ENCODE measurements around the gene NEDD9. TPM values are rescaled to one million over a fixed set of nuclear protein-coding genes. Genes with fewer than 3 reads are reported as not detected.

NEDD9 gene
- polyA plus RNA-seq, 4 donors: 54.8 to 69.2 (median 67.2) TPM

GRCh38 chr6:11219400-11219834 lies 13.1 kb downstream of the NEDD9 start:
- DNase-seq (ENCODE audit: low read depth in 4 of 4, low spot score in 2 of 4): no peak

DNA sequence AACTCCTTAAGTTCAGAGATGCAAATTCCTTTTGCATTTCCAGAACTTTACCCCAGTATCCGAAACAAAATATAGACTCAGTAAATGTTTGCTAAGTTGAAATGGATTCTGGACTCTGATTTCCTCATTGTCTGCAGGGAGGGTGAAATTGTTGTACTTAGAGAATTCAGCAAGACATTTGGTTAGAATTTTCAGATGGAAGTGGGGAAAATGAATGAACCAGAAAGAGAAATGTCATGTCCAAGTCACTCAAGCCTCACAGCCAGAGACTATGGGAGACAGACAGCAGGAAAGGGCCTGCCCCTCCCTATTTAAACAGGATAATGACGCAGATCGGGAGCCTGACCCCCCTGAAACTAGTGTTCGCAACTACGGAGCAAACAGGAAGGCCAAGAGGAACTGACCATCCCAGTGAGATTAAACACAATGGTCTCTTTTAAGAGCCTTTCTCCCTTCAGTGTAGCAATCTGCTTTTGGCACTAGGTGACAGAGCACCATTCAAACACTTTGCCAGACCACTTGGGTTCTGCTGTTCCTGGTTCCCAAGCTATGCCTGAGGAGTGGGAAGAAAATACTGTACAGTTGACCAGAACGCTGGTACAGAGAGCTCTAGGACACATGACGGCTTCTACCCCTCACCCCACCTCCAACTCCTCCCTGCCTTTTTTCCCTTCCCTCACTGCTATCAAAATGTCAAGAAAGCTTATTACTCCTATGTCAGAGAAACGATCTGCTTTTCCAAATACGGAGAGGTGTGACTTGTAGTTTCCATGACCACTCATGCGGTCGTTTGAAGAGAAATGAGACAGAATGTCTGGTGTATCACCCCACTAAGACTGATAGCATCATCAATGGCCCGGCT lies 13.7 kb downstream of the NEDD9 start:
- no peak for DNase-seq (ENCODE audit: low read depth in 4 of 4, low spot score in 2 of 4)

GRCh38 chr6:11218102-11218442 lies 14.4 kb downstream of the NEDD9 start:
- DNase-seq (ENCODE audit: low read depth in 4 of 4, low spot score in 2 of 4): no peak

GRCh38 chr6:11217360-11218101 lies 14.9 kb downstream of the NEDD9 start:
- DNase-seq (ENCODE audit: low read depth in 4 of 4, low spot score in 2 of 4): no peak

DNA sequence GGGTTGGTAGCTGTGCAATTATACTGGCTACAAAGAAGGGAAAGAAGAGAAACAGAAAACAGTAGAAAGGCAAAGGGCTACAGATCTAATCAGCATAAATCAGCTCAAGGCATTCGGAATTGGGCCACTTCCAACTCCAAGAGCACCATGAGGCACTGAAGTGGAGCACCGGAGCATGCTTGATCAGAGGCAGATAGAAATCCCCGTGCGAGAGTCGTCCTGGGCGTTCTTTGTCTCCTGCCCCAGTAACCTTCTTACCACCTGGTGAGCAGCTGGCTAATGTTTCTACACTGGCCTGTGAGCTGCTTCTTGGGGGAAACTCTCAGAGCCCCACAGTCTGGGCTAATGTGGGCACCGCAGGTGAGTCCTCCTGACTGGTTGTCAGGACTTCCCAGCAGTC lies 16.7 kb downstream of the NEDD9 start:
- DNase-seq (ENCODE audit: low read depth in 4 of 4, low spot score in 2 of 4): no peak

- DNase-seq (ENCODE audit: low read depth in 4 of 4, low spot score in 2 of 4): no peak
Measured at GRCh38 chr6:11214901-11215300, 17.6 kb downstream of the NEDD9 start.

- DNase-seq (ENCODE audit: low read depth in 4 of 4, low spot score in 2 of 4): no peak
Measured at GRCh38 chr6:11214084-11214833, 18.2 kb downstream of the NEDD9 start.

DNA sequence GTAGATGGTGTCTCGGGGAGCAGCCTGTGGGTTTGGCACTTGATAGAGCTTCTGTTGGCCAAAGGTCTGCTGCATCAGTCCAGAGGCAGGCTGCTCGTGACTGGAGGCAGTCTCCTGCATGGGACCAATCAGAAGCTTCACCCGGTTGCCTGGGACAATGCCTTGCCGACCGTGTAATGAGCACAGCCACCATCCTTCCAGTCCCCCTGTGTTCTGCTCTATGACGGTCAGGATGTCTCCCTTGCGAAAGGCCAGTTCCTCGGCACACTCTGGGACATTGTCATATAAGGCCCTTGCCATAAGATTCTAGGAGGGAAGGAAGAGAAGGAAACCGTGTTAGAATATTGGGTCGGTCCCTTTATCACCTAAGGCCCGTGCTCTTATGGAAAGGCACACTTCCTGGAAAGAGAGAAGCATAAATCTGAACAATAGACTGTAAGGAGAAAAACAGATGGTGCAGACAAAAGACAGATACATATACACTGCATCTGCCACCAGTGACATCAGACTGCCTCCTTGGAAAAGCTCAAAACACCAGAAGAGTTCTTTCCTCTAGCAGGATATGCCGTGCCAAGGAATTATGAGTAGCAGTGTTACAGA lies 18.9 kb downstream of the NEDD9 start:
- DNase-seq (ENCODE audit: low read depth in 4 of 4, low spot score in 2 of 4): no peak

GRCh38 chr6:11212664-11213063 lies 19.8 kb downstream of the NEDD9 start:
- DNase-seq (ENCODE audit: low read depth in 4 of 4, low spot score in 2 of 4): no peak

DNA sequence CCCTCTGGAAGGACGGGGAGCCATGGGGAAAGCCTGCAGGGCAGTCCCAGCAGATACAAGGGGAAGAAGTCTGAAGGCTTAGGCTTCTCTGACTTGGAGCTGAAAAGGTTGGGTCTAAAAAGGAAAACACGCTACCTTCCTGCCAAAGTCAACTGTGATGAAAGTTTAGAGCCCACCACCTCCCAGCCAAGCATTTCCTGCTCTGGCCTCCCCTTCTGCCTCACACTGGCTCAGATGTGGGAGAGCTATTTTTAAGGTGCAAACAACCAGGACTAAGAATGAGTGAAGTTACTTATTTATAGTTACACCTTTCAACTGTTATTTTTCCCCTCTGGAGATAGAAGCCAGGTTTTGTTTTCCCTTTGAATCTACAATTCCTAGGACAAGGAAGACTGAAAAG lies 21.2 kb downstream of the NEDD9 start:
- DNase-seq (ENCODE audit: low read depth in 4 of 4, low spot score in 2 of 4): no peak

GRCh38 chr6:11210386-11211138 lies 21.9 kb downstream of the NEDD9 start:
- no peak for DNase-seq (ENCODE audit: low read depth in 4 of 4, low spot score in 2 of 4)

- no peak for DNase-seq (ENCODE audit: low read depth in 4 of 4, low spot score in 2 of 4)
Measured at GRCh38 chr6:11209906-11210305, 22.6 kb downstream of the NEDD9 start.

DNA sequence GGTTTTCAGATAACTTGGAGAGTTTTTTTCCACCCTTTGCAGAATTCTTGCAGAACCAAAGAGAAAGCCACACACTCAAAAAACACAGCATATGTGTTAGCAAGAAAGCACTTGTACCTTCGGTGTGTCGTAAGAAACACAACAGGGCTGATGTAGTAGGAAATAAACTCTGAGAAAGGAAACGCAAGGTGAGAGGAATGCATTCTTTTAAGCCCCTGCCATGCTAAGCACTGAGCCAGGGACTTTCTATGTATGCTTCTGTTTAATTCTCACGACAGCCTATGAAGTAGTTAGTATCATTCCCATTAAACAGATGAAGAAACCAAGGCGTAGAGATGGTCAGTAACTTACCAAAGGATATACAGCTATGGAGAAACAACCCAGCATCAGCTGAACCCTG lies 23.1 kb downstream of the NEDD9 start:
- DNase-seq (ENCODE audit: low read depth in 4 of 4, low spot score in 2 of 4): no peak

DNA sequence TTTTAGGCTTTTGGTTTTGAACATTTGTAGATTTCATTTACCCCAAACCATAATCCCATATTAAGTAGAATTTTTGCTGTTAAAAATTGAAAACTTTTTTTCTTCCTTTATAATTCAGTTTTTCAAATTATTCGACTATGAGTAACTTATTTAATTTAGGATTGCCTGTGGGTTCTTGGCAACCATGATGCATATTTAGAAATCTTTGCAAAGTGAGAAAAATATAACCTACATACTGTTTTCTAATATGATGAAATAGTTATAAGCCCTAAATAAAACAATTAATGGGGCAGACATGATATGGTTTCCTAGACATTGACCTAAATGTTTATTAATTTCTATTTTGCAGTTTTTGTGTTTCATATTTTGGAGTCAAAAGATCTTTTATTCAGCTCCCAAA lies 23.6 kb downstream of the NEDD9 start:
- DNase-seq (ENCODE audit: low read depth in 4 of 4, low spot score in 2 of 4): no peak

DNA sequence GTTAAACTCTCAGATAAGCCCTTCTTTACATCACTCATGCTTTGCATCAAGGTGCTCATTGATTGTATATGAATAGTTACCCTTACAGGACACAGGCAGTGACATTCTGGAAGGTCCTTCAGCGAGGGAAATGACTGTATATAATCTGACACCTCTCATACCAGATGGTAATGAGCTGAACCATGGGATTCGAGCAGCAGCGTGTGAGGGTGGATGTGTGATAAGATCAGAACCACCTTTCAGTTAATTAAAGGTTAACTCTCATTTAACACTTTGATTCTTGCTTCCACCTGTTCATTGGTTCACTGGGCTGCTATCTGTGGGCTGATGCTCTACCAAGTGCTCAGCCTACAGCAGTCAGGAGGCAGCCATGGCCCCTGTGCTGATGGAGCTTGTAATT lies 24.2 kb downstream of the NEDD9 start:
- DNase-seq (ENCODE audit: low read depth in 4 of 4, low spot score in 2 of 4): no peak

- no peak for DNase-seq (ENCODE audit: low read depth in 4 of 4, low spot score in 2 of 4)
Measured at GRCh38 chr6:11207199-11207968, 25.1 kb downstream of the NEDD9 start.

DNA sequence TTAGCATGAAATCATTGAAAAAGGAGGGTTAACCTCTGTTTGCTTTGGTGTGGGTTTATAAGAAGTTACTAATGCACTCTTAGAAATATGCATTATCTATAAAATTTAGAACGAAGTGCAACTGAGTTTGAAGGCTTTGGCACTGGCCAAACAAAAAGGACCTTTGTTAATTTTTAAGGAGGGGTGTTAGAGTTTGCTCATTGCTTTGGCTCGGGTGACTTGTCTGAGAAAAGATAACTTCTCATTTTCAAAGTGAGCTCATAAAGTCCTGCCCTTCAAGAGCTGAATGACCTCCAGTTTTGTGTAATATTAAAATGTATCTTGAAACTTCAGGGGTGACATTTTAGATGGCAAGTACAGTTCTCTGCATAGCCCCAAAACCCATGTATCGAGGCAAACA lies 25.9 kb downstream of the NEDD9 start:
- DNase-seq (ENCODE audit: low read depth in 4 of 4, low spot score in 2 of 4): no peak

DNA sequence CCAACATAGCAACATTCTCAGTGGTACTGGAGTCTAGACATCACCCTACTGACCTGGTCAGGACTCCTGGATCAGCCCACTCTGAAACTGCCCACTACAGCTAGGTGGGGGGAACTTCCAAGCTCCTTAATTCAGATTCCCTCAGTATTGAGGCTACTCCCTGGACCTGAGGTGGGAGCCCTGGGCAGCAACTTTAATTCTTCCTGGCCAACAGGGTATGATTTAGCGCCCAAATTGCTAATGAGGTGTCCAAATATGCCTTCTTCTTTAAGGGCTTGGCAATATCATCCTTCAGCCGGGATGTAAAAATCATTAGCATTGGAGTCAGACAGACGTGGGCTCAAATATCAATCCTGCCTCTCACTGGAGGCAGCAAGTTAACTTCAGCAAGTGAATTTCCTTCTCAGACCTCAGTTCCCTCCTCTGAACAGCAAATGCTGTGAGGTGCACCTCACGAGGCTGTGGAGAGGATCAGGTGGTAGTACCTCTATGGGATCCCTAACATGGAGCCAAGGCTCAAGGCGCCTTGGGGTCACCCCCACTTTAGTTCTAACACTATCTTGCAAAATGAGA lies 27.6 kb downstream of the NEDD9 start:
- no peak for DNase-seq (ENCODE audit: low read depth in 4 of 4, low spot score in 2 of 4)

GRCh38 chr6:11204005-11204399 lies 28.5 kb downstream of the NEDD9 start:
- no peak for DNase-seq (ENCODE audit: low read depth in 4 of 4, low spot score in 2 of 4)

Data from left renal cortex interstitium (tissue), 4 donors.